Spleen (tissue), 7 donors: ENCODE data around the gene ZNF775.

Source experiments
- POLR2A ChIP-seq, 3 donors: fragments of 450-650 bp; IDR thresholded peaks; one replicate each; pipeline ENCODE4 v1.5.1; 2017; ENCODE audit warnings: antibody characterized with exemption in 3 of 3, mild to moderate bottlenecking in 1 of 3
- TF ChIP-seq, protein P1 (sequence below), 11 experiments: fragments of 200-600 bp in 7 of 11; fragments of 450-650 bp in 4 of 11; sonication (generic) in 4 of 11; IDR thresholded peaks in 8 of 11; conservative IDR thresholded peaks in 3 of 11; 1 replicate in 7 of 11; 2 replicates in 4 of 11; pipeline versions ENCODE4 v1.4.0 to v1.8.0; 2016 to 2021; ENCODE audit warnings: antibody characterized with exemption in 11 of 11, inconsistent platforms in 4 of 11, mild to moderate bottlenecking in 1 of 11
- donor health status: DM: no; HTN: no; CAD: no; lungs with moderate emphysema.
- donor health status: DM: no; HTN: no; CAD: no.
- donor health status: DM: no; HTN: no; CAD: no.

DNA sequence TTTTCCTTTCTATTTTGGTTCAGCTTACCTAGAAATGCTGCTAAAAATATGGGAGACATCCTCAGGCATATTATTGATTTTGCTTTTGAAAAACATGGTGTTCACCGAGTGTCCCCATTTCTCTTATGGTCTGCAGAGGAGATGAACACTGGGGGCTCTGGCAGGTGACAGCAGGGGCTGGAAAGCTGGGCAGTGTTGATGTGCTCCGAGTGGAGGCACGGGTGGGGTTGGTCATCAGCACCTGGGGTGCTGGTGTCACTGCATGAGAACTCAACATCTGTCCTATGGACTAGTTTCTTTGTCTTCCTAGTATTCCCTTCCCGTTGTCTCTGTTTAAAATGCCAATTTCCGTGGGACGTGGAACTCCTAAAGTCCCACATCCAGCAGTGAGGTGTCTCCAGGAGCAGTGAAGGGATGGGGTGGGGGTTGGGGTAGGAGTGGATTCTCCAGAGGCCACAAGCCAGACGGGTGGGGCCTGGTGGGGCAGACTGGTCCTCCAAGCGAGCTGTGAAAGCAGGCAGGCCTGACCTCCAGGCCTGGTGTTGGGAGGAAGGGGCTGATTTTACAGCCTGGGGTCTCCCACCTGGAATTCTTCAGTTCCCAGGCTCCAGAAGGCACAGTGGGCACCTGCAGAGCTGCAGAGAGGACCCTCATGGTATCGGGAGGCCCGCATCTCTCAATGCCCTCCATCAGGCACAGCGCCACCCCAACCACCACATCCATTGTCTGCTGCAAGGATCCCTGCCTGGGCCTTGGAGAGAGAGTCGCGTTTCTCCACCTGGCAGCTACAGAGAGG, 24.4 kb downstream of the ZNF775 start:
- no peak for TF ChIP-seq POLR2A (IDR thresholded peaks at IDR 0.05)
- TF ChIP-seq, protein P1, sequence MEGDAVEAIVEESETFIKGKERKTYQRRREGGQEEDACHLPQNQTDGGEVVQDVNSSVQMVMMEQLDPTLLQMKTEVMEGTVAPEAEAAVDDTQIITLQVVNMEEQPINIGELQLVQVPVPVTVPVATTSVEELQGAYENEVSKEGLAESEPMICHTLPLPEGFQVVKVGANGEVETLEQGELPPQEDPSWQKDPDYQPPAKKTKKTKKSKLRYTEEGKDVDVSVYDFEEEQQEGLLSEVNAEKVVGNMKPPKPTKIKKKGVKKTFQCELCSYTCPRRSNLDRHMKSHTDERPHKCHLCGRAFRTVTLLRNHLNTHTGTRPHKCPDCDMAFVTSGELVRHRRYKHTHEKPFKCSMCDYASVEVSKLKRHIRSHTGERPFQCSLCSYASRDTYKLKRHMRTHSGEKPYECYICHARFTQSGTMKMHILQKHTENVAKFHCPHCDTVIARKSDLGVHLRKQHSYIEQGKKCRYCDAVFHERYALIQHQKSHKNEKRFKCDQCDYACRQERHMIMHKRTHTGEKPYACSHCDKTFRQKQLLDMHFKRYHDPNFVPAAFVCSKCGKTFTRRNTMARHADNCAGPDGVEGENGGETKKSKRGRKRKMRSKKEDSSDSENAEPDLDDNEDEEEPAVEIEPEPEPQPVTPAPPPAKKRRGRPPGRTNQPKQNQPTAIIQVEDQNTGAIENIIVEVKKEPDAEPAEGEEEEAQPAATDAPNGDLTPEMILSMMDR (IDR thresholded peaks at IDR 0.05 in 8 of 11, conservative IDR thresholded peaks at IDR 0.05 in 3 of 11) = no peak
